ENCODE data around the gene PTPRK.

- TF ChIP-seq POLR2AphosphoS5 (IDR thresholded peaks at IDR 0.05; ENCODE audit: low read depth, low read length): no peak
- no peak for TF ChIP-seq POLR2A (IDR thresholded peaks at IDR 0.05; ENCODE audit: low read depth, low read length)
- TF ChIP-seq TAF1 (IDR thresholded peaks at IDR 0.05; ENCODE audit: low read depth, low read length): no peak
These were observed 153.0 kb downstream of the PTPRK start for GRCh38 chr6:128367437-128367836.

Measured in GM12891 (cell line).